Measurements from ENCODE around the gene BTG2. TPM values are rescaled to one million over a fixed set of nuclear protein-coding genes. Genes with fewer than 3 reads are reported as not detected.

Gene BTG2
- total and polyA plus RNA-seq, 2 donors: 171 to 174 TPM

GRCh38 chr1:203342192-203342940 lies 37.0 kb downstream of the BTG2 start:
- H3K27me3 ChIP-seq (ENCODE audit: control insufficient read depth in 2 of 2, insufficient read depth in 1 of 2, low read length in 1 of 2): peaks cover 4 to 42% of the 10 kb centered on the region in 2 donors
- DNase-seq (ENCODE audit: low read depth in 6 of 9, low spot score in 9 of 9): peak in 3 of 9 donors; percentile 57 to 66 (median 66)
- WGBS: 37% methylated on average over 23 of the region's 23 CpGs
- no peak overlapping the region for H3K27ac ChIP-seq (ENCODE audit: low read depth in 1 of 2, low read length in 1 of 2)
- no peak overlapping the region for H3K4me3 ChIP-seq (ENCODE audit: low read length in 2 of 2)
- no peaks in the 10 kb centered on the region for H3K9me3 ChIP-seq (ENCODE audit: control insufficient read depth in 2 of 2, insufficient read depth in 1 of 2, low read length in 1 of 2)
- H3K36me3 ChIP-seq (ENCODE audit: control insufficient read depth in 2 of 2, insufficient read depth in 2 of 2, low read length in 1 of 2): no peaks in the 10 kb centered on the region
- peaks cover 14 to 43% of the 10 kb centered on the region in 2 donors for H3K4me1 ChIP-seq (ENCODE audit: control insufficient read depth in 2 of 2, insufficient read depth in 2 of 2, low read length in 2 of 2)

- Histone ChIP-seq H3K27ac (ENCODE audit: low read depth in 1 of 2, low read length in 1 of 2) (no peak overlapping the region), H3K36me3 (ENCODE audit: control insufficient read depth in 2 of 2, insufficient read depth in 2 of 2, low read length in 1 of 2) (no peaks in the 10 kb centered on the region), H3K4me3 (ENCODE audit: low read length in 2 of 2) (no peak overlapping the region), H3K9me3 (ENCODE audit: control insufficient read depth in 2 of 2, insufficient read depth in 1 of 2, low read length in 1 of 2) (no peaks in the 10 kb centered on the region), H3K27me3 (ENCODE audit: control insufficient read depth in 2 of 2, insufficient read depth in 1 of 2, low read length in 1 of 2) (peaks cover 4 to 53% of the 10 kb centered on the region in 2 donors), H3K4me1 (ENCODE audit: control insufficient read depth in 2 of 2, insufficient read depth in 2 of 2, low read length in 2 of 2) (peaks cover 10 to 28% of the 10 kb centered on the region in 2 donors)
- DNase-seq (ENCODE audit: low read depth in 6 of 9, low spot score in 9 of 9): no peak
- 95% methylated on average over 9 of the region's 9 CpGs for WGBS
Observed at GRCh38 chr1:203343956-203344754, 38.8 kb downstream of the BTG2 start.

- WGBS: 89% methylated on average over 7 of the region's 7 CpGs
Observed at GRCh38 chr1:203346060-203346768, 40.9 kb downstream of the BTG2 start.

GRCh38 chr1:203346769-203347102 lies 41.4 kb downstream of the BTG2 start:
- no peak for DNase-seq (ENCODE audit: low read depth in 6 of 9, low spot score in 9 of 9)
- peaks cover 0 to 56% of the 10 kb centered on the region in 2 donors for H3K27me3 ChIP-seq (ENCODE audit: control insufficient read depth in 2 of 2, insufficient read depth in 1 of 2, low read length in 1 of 2)
- peaks cover 0 to 11% of the 10 kb centered on the region in 2 donors for H3K4me1 ChIP-seq (ENCODE audit: control insufficient read depth in 2 of 2, insufficient read depth in 2 of 2, low read length in 2 of 2)
- H3K27ac ChIP-seq (ENCODE audit: low read depth in 1 of 2, low read length in 1 of 2): no peak overlapping the region
- 97% methylated on average over 3 of the region's 3 CpGs for WGBS
- H3K4me3 ChIP-seq (ENCODE audit: low read length in 2 of 2): no peak overlapping the region
- no peaks in the 10 kb centered on the region for H3K9me3 ChIP-seq (ENCODE audit: control insufficient read depth in 2 of 2, insufficient read depth in 1 of 2, low read length in 1 of 2)
- no peaks in the 10 kb centered on the region for H3K36me3 ChIP-seq (ENCODE audit: control insufficient read depth in 2 of 2, insufficient read depth in 2 of 2, low read length in 1 of 2)

More at GRCh38 chr1:203346060-203346768, 40.9 kb downstream of the BTG2 start:
- no peak overlapping the region for H3K4me3 ChIP-seq (ENCODE audit: low read length in 2 of 2)
- DNase-seq (ENCODE audit: low read depth in 6 of 9, low spot score in 9 of 9): no peak
- H3K27ac ChIP-seq (ENCODE audit: low read depth in 1 of 2, low read length in 1 of 2): no peak overlapping the region
- H3K27me3 ChIP-seq (ENCODE audit: control insufficient read depth in 2 of 2, insufficient read depth in 1 of 2, low read length in 1 of 2): peaks cover 0 to 56% of the 10 kb centered on the region in 2 donors
- peaks cover 0 to 11% of the 10 kb centered on the region in 2 donors for H3K4me1 ChIP-seq (ENCODE audit: control insufficient read depth in 2 of 2, insufficient read depth in 2 of 2, low read length in 2 of 2)
- no peaks in the 10 kb centered on the region for H3K9me3 ChIP-seq (ENCODE audit: control insufficient read depth in 2 of 2, insufficient read depth in 1 of 2, low read length in 1 of 2)
- H3K36me3 ChIP-seq (ENCODE audit: control insufficient read depth in 2 of 2, insufficient read depth in 2 of 2, low read length in 1 of 2): no peaks in the 10 kb centered on the region

- Histone ChIP-seq H3K27me3 (ENCODE audit: control insufficient read depth in 2 of 2, insufficient read depth in 1 of 2, low read length in 1 of 2) (peaks cover 0 to 61% of the 10 kb centered on the region in 2 donors), H3K4me3 (ENCODE audit: low read length in 2 of 2) (no peak overlapping the region), H3K36me3 (ENCODE audit: control insufficient read depth in 2 of 2, insufficient read depth in 2 of 2, low read length in 1 of 2) (no peaks in the 10 kb centered on the region), H3K27ac (ENCODE audit: low read depth in 1 of 2, low read length in 1 of 2) (no peak overlapping the region), H3K4me1 (ENCODE audit: control insufficient read depth in 2 of 2, insufficient read depth in 2 of 2, low read length in 2 of 2) (peaks cover 0 to 2% of the 10 kb centered on the region in 2 donors), H3K9me3 (ENCODE audit: control insufficient read depth in 2 of 2, insufficient read depth in 1 of 2, low read length in 1 of 2) (no peaks in the 10 kb centered on the region)
- WGBS: 100% methylated on average over 1 of the region's 1 CpG
- no peak for DNase-seq (ENCODE audit: low read depth in 6 of 9, low spot score in 9 of 9)
Observed at GRCh38 chr1:203349166-203349565, 43.8 kb downstream of the BTG2 start.

GRCh38 chr1:203349773-203350524 lies 44.6 kb downstream of the BTG2 start:
- Histone ChIP-seq H3K4me3 (ENCODE audit: low read length in 2 of 2) (no peak overlapping the region), H3K27me3 (ENCODE audit: control insufficient read depth in 2 of 2, insufficient read depth in 1 of 2, low read length in 1 of 2) (peaks cover 0 to 54% of the 10 kb centered on the region in 2 donors), H3K9me3 (ENCODE audit: control insufficient read depth in 2 of 2, insufficient read depth in 1 of 2, low read length in 1 of 2) (no peaks in the 10 kb centered on the region), H3K36me3 (ENCODE audit: control insufficient read depth in 2 of 2, insufficient read depth in 2 of 2, low read length in 1 of 2) (no peaks in the 10 kb centered on the region), H3K4me1 (ENCODE audit: control insufficient read depth in 2 of 2, insufficient read depth in 2 of 2, low read length in 2 of 2) (peaks cover 0 to 2% of the 10 kb centered on the region in 2 donors), H3K27ac (ENCODE audit: low read depth in 1 of 2, low read length in 1 of 2) (no peak overlapping the region)
- DNase-seq (ENCODE audit: low read depth in 6 of 9, low spot score in 9 of 9): no peak
- WGBS: 97% methylated on average over 4 of the region's 4 CpGs

- Histone ChIP-seq H3K27ac (ENCODE audit: low read depth in 1 of 2, low read length in 1 of 2) (peak within 1 kb of the TSS in 1 of 2 donors; percentile 19), H3K4me3 (ENCODE audit: low read length in 2 of 2) (no peak within 1 kb of the TSS), H3K9me3 (ENCODE audit: control insufficient read depth in 2 of 2, insufficient read depth in 1 of 2, low read length in 1 of 2) (no peaks in the 10 kb centered on the region), H3K36me3 (ENCODE audit: control insufficient read depth in 2 of 2, insufficient read depth in 2 of 2, low read length in 1 of 2) (no peaks in the 10 kb centered on the region), H3K27me3 (ENCODE audit: control insufficient read depth in 2 of 2, insufficient read depth in 1 of 2, low read length in 1 of 2) (peaks cover 0 to 52% of the 10 kb centered on the region in 2 donors), H3K4me1 (ENCODE audit: control insufficient read depth in 2 of 2, insufficient read depth in 2 of 2, low read length in 2 of 2) (peaks cover 0 to 2% of the 10 kb centered on the region in 2 donors)
- WGBS: 55% methylated on average over 17 of the region's 17 CpGs
- peak in 1 of 9 donors; percentile 29 for DNase-seq (ENCODE audit: low read depth in 6 of 9, low spot score in 9 of 9)
Observed at GRCh38 chr1:203351037-203351625, 45.8 kb downstream of the BTG2 start, which contains the start of gene FMOD. TSS of gene FMOD (minus strand) at chr1:203351122. CDS start at chr1:203348270, 2,852 bp downstream.

GRCh38 chr1:203353486-203353885 lies 48.2 kb downstream of the BTG2 start:
- peaks cover 0 to 46% of the 10 kb centered on the region in 2 donors for H3K27me3 ChIP-seq (ENCODE audit: control insufficient read depth in 2 of 2, insufficient read depth in 1 of 2, low read length in 1 of 2)
- no peak for DNase-seq (ENCODE audit: low read depth in 6 of 9, low spot score in 9 of 9)
- H3K9me3 ChIP-seq (ENCODE audit: control insufficient read depth in 2 of 2, insufficient read depth in 1 of 2, low read length in 1 of 2): no peaks in the 10 kb centered on the region
- peaks cover 0 to 2% of the 10 kb centered on the region in 2 donors for H3K4me1 ChIP-seq (ENCODE audit: control insufficient read depth in 2 of 2, insufficient read depth in 2 of 2, low read length in 2 of 2)
- 80% methylated on average over 8 of the region's 8 CpGs for WGBS
- no peak overlapping the region for H3K27ac ChIP-seq (ENCODE audit: low read depth in 1 of 2, low read length in 1 of 2)
- H3K4me3 ChIP-seq (ENCODE audit: low read length in 2 of 2): no peak overlapping the region
- no peaks in the 10 kb centered on the region for H3K36me3 ChIP-seq (ENCODE audit: control insufficient read depth in 2 of 2, insufficient read depth in 2 of 2, low read length in 1 of 2)

All from thymus (tissue), 11 donors.